Ureter (tissue), 1 donor: ENCODE measurements around the gene DLG3. TPM values are rescaled to one million over a fixed set of nuclear protein-coding genes. Genes with fewer than 3 reads are reported as not detected.
"Not testable (repeated sequence)": the region's sequence is repeated elsewhere in the genome, so short reads cannot be mapped to it uniquely, and the experiment has no call there.

Experiments used
- DNase-seq: peaks from one replicate; pipeline ENCODE4 v3.0.0-alpha.2; 2020; ENCODE audit warnings: low spot score
- total RNA-seq: library from RNA; stranded (reverse); gene quantifications from one replicate; pipeline ENCODE4 v1.2.4, GENCODE V29; 2023
- donor health status: DM: yes; HTN: yes; CAD: no.

Gene DLG3
- total RNA-seq, 1 donor from 2014 or later: 34.2 TPM

GRCh38 chrX:70476934-70477733, 32.5 kb downstream of the DLG3 start:
- peak; percentile 55 for DNase-seq

GRCh38 chrX:70477734-70478075, 33.1 kb downstream of the DLG3 start:
- DNase-seq: no peak

- no peak for DNase-seq
Observed at GRCh38 chrX:70478526-70479245, 34.1 kb downstream of the DLG3 start.

- DNase-seq: no peak
Observed at GRCh38 chrX:70479247-70479921, 34.7 kb downstream of the DLG3 start.

- DNase-seq: no peak
Observed at GRCh38 chrX:70479922-70480659, 35.5 kb downstream of the DLG3 start.

- no peak for DNase-seq
Observed at GRCh38 chrX:70480660-70481018, 36.0 kb downstream of the DLG3 start.

GRCh38 chrX:70481471-70482270, 37.0 kb downstream of the DLG3 start:
- no peak for DNase-seq

- DNase-seq: no peak
Observed at GRCh38 chrX:70482300-70482699, 37.7 kb downstream of the DLG3 start.

- DNase-seq: no peak
Observed at GRCh38 chrX:70485466-70485865, 40.8 kb downstream of the DLG3 start.

- no peak for DNase-seq
Observed at GRCh38 chrX:70488856-70489255, 44.2 kb downstream of the DLG3 start.

- no peak for DNase-seq
Observed at GRCh38 chrX:70494441-70494840, 49.8 kb downstream of the DLG3 start.

GRCh38 chrX:70496491-70496890, 51.9 kb downstream of the DLG3 start:
- no peak for DNase-seq

GRCh38 chrX:70497026-70497425, 52.4 kb downstream of the DLG3 start:
- no peak for DNase-seq

GRCh38 chrX:70498129-70498528, 53.5 kb downstream of the DLG3 start:
- no peak for DNase-seq

GRCh38 chrX:70500826-70501225, 56.2 kb downstream of the DLG3 start:
- DNase-seq: no peak

GRCh38 chrX:70504772-70505450, 60.3 kb downstream of the DLG3 start:
- no peak for DNase-seq

GRCh38 chrX:70505451-70505841, 60.8 kb downstream of the DLG3 start:
- DNase-seq: no peak

GRCh38 chrX:70508296-70508911, 63.8 kb downstream of the DLG3 start:
- DNase-seq: no peak

GRCh38 chrX:70509078-70509477, 64.4 kb downstream of the DLG3 start:
- DNase-seq: no peak

- DNase-seq: not testable (repeated sequence)
Observed at GRCh38 chrX:70515270-70515669, 70.6 kb downstream of the DLG3 start.
